A549 treated with AZD9567 at 1 μM for 4 hours (cell line): ENCODE results near the gene TBC1D3B. TPM values are rescaled to one million over a fixed set of nuclear protein-coding genes. Genes with fewer than 3 reads are reported as not detected.

Source experiments
- total RNA-seq: library from RNA; stranded (reverse); fragments of 200-300 nt; extraction: Qiagen RNA extraction; gene quantifications from 5 replicates; pipeline ENCODE4 v1.2.3, GENCODE V29; 2022; ENCODE audit not compliant: insufficient read depth

Gene TBC1D3B
- total RNA-seq: 3.5 to 4.6 TPM (median 3.8 TPM) in 4 of 5 replicates, not detected in the other

GRCh38 chr17:36176536-36176935 lies at the start of gene TBC1D3B:
TSS of gene TBC1D3B (minus strand) at chr17:36176636. CDS start at chr17:36175050, 1,586 bp downstream.

GRCh38 chr17:36210439-36211211 lies 34.2 kb upstream of the TBC1D3B start, which contains the start of gene CCL4L2:
TSS of gene CCL4L2 (plus strand) at chr17:36211063.

Other genes with a start within 250 kb of the TBC1D3B start
- gene RDM1, start 245.9 kb downstream of the TBC1D3B start, total RNA-seq: 1.9 to 4.7 TPM (median 2.9 TPM) in 5 replicates
- not detected in 5 replicates for gene LYZL6, start 232.9 kb downstream of the TBC1D3B start, total RNA-seq
- gene CCL16, start 195.1 kb downstream of the TBC1D3B start, total RNA-seq: not detected in 5 replicates
- gene CCL14, start 189.9 kb downstream of the TBC1D3B start, total RNA-seq: not detected in 5 replicates
- gene CCL15, start 175.1 kb downstream of the TBC1D3B start, total RNA-seq: 0.07 to 0.10 TPM in 2 of 5 replicates, not detected in the others
- not detected in 5 replicates for gene CCL23, start 158.7 kb downstream of the TBC1D3B start, total RNA-seq
- gene CCL18, start 112.4 kb downstream of the TBC1D3B start, total RNA-seq: not detected in 5 replicates
- gene CCL3, start 86.5 kb downstream of the TBC1D3B start, total RNA-seq: not detected in 5 replicates
- gene CCL4, start 72.8 kb downstream of the TBC1D3B start, total RNA-seq: not detected in 5 replicates
- not detected in 5 replicates for gene CCL3L1, start 20.1 kb upstream of the TBC1D3B start, total RNA-seq
- not detected in 5 replicates for gene CCL4L2, start 34.4 kb upstream of the TBC1D3B start, total RNA-seq
- gene TBC1D3I, start 87.9 kb upstream of the TBC1D3B start, total RNA-seq: 0.10 to 0.60 TPM (median 0.27 TPM) in 4 of 5 replicates, not detected in the other
- gene TBC1D3G, start 147.2 kb upstream of the TBC1D3B start, total RNA-seq: not detected in 5 replicates
- not detected in 5 replicates for gene TBC1D3H, start 211.8 kb upstream of the TBC1D3B start, total RNA-seq